HFF-Myc (cell line): ENCODE results near the gene KCNT1.

Source experiments
- DNase-seq: peaks from one replicate; pipeline ENCODE4 v3.0.0-alpha.2; 2011; ENCODE audit warnings: low read depth; ENCODE audit errors: extremely low read depth
- H3K4me3 ChIP-seq: replicated peaks from 2 replicates; pipeline ENCODE4 v1.5.1; 2011; ENCODE audit warnings: low read depth, mild to moderate bottlenecking, control low read depth, low read length
- CTCF ChIP-seq: IDR thresholded peaks from 2 replicates; pipeline ENCODE4 v1.5.1; 2012; ENCODE audit warnings: mild to moderate bottlenecking, low read depth, low read length, control low read depth; ENCODE audit errors: missing control alignments

KCNT1 gene

GRCh38 chr9:135823036-135823435 is 121.1 kb downstream of the KCNT1 start:
- DNase-seq = no peak
- no peak for TF ChIP-seq CTCF
- no peak overlapping the region for H3K4me3 ChIP-seq

- no peak for TF ChIP-seq CTCF
- H3K4me3 ChIP-seq = no peak overlapping the region
- no peak for DNase-seq
These were observed 123.6 kb downstream of the KCNT1 start for GRCh38 chr9:135825435-135826187.

- H3K4me3 ChIP-seq = no peak overlapping the region
- no peak for TF ChIP-seq CTCF
These were observed 124.2 kb downstream of the KCNT1 start for GRCh38 chr9:135826188-135826545.

GRCh38 chr9:135827301-135827700 is 125.3 kb downstream of the KCNT1 start:
- DNase-seq = no peak
- TF ChIP-seq CTCF = no peak
- no peak overlapping the region for H3K4me3 ChIP-seq

More at GRCh38 chr9:135826188-135826545, 124.2 kb downstream of the KCNT1 start:
- no peak for DNase-seq

GRCh38 chr9:135827866-135828580 is 126.0 kb downstream of the KCNT1 start:
- H3K4me3 ChIP-seq = no peak overlapping the region
- TF ChIP-seq CTCF = no peak
- DNase-seq = no peak

- no peak overlapping the region for H3K4me3 ChIP-seq
- no peak for TF ChIP-seq CTCF
- DNase-seq = no peak
These were observed 126.7 kb downstream of the KCNT1 start for GRCh38 chr9:135828656-135829055.
